HG03095 (cell line): ENCODE measurements around the gene IFT80.
A peak's percentile ranks its signal among the peaks of the same experiment; 100 is the strongest.

Experiments used
- ATAC-seq: cut with Tn5 transposase; IDR thresholded peaks from one replicate; pipeline ENCODE4 v1.9.1; 2021; ENCODE audit warnings: moderate library complexity; ENCODE audit not compliant: unreplicated experiment

Gene IFT80

DNA sequence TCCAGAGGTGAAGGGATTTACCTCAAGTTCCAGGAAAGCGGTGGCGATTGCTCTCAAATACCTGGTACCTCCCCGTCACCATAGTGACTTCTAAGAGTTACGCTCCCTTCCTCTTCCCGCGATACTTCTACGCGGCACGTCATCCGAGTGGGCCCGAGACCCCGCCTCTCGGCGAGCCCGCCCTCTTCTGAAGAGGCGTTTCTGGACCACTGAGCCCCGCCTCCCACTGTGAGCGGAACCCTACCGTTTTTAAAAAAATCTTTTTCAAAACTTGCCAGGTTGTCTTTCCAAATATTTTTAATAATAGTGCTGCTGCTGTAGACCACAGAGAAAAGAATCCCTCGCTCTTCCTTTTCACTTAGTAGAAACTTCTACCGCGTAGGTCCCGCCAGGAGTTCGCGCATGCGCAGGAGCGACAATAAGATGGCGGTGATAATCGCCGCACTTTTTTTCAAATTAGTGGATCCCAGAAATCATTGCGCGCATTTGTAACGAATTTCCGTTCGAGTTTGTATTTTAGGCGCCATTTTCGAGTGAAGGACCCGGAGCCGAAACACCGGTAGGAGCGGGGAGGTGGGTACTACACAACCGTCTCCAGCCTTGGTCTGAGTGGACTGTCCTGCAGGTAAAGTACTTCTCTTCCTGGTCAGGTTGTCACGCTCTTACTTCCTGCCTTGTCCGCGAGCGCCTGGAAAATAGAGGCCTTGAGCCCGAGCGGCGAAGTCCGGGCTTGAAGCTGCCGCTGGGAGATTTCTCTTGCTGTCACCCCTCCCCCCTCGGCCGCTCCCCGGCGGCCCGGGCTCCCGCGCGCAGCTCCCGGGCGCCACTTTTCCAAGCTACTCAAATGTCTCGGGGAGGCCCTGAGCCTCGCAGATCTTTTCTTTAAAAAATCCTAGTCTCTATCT, at the start of gene IFT80, which contains the start of gene SMC4:
Gene IFT80 (minus strand): TSS at position 101 of the 905 bp plus-strand sequence. CDS start 14,625 bp downstream, outside the sequence.
Gene SMC4 (plus strand): TSS at position 526 of the 905 bp plus-strand sequence. CDS start 1,177 bp downstream, outside the sequence.
- ATAC-seq, result peak; percentile 94

GRCh38 chr3:160447544-160447943, 48.5 kb upstream of the IFT80 start:
- ATAC-seq, result no peak

DNA sequence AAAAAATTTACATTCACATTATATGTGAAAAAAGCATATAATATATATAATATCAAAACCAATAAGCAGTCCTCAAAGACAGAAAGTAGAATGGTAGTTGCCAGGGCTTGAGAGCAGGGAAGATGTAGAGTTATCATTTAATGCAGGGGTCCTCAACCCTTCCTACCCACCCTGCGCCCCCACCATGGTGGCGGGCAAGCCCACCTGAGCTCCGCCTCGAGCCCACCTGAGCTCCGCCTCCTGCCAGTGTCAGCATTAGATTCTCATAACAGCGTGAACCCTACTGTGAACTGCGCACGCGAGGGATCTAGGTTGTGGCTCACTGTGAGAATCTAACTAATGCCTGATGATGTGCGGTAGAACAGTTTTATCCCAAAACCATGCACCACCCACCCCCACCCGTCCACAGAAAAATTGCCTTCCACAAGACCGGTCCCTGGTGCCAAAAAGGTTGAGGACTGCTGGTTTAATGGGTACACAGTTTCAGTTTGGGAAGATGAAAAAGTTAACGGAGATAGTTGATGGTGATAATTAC, 47.6 kb upstream of the IFT80 start:
- no peak for ATAC-seq

- no peak for ATAC-seq
Observed at GRCh38 chr3:160445854-160446253, 46.8 kb upstream of the IFT80 start.

DNA sequence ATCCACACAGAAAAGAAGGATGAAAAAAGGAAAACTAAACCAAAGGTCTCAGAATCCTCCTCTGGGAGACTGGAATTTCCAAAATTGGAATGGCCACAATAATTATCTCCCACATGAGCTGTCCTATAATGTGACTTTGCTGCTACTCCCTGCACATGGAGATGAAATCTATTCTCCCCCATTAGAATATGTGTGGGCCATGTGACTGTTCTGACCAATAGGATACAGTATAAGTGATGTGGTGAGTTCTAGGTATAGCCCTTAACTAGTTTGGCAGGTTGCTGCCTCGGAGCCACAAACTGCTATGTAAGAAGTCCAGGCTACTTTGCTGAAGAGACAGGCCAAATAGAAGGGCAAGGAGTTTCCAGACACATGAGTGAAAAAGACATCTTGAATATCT, 45.4 kb upstream of the IFT80 start:
- ATAC-seq, result no peak

GRCh38 chr3:160440687-160441086, 41.7 kb upstream of the IFT80 start:
- no peak for ATAC-seq

DNA sequence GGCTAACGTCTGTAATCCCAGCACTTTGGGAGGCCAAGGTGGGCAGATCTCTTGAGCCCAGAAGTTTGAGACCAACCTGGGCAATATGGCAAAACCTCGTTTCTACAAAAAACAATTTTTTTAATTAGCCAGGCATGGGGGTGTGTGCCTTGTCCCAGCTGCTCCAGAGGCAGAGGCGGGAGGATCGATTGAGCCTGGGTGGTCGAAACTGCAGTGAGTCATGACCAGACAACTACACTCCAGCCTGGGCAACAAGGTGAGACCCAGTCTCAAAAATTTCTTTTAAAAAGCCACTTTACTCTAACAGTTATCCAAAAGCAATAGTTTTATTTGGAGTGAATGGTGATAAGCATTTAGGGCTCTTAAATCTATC, 38.0 kb upstream of the IFT80 start:
- no peak for ATAC-seq

GRCh38 chr3:160435747-160436146, 36.7 kb upstream of the IFT80 start:
- no peak for ATAC-seq

DNA sequence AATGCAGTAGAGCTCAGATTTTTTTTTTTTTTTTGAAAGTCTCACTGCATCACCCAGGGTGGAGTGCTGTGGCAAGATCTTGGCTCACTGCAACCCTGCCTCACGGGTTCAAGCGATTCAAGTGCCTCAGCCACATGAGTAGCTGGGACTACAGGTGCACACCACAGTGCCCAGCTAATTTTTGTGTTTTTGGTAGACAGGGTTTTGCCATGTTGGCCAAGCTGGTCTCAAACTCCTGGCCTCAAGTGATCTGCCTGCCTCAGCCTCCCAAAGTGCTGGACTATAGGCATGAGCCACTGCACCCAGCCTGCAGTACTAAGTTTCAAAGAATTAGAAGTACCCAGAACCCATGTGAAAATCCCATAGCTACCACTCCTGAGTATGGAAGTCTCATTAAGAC, 36.1 kb upstream of the IFT80 start:
- no peak for ATAC-seq

GRCh38 chr3:160434071-160434470, 35.0 kb upstream of the IFT80 start:
- ATAC-seq, result no peak

DNA sequence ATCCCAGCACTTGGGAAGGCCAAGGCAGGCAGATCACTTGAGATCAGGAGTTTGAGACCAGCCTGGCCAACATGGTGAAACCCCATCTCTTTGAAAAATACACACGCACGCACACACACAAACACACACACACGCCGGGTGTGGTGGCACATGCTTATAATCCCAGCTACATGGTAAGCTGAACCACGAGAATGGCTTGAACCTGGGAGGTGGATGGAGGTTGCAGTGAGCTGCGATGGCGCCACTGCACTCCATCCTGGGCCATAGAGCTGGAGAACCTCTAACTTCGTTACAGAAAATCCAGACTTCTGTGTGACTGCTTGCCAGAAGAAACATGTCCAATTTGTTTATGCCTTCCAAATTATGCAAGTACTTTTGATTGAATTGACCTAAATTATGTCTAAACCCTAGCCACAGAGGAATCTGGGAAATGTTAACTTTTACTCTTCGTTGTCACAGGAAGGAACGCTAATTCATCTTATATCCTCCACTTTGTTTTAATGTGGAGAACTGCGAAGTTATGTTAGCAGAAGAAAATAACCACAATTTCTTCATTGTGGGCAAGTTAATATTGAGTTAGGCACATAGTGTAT, 28.9 kb upstream of the IFT80 start:
- ATAC-seq, result no peak

DNA sequence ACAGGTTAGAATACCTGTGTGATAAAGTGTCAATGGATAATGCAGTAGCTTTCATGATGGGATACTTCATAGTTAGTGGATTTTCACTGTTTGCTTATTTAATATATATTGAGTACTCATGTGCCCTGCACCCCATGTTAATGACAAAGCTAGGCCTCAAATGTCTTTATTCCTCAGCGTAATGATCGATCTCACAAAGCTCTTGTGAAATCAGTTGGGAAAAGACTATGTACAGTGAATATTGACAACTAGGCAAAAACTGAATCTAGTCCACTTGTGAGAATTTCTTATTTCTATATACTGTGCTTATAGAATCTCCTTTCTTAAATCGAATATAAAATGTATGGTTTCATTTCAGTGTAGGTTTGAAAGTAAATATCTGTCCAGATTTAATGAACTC, 18.3 kb upstream of the IFT80 start:
- no peak for ATAC-seq

GRCh38 chr3:160413613-160414248, 14.7 kb upstream of the IFT80 start:
- ATAC-seq, result peak; percentile 87

- no peak for ATAC-seq
Observed at GRCh38 chr3:160412477-160412876, 13.5 kb upstream of the IFT80 start.

- ATAC-seq, result no peak
Observed at GRCh38 chr3:160409812-160410610, 11.0 kb upstream of the IFT80 start.

DNA sequence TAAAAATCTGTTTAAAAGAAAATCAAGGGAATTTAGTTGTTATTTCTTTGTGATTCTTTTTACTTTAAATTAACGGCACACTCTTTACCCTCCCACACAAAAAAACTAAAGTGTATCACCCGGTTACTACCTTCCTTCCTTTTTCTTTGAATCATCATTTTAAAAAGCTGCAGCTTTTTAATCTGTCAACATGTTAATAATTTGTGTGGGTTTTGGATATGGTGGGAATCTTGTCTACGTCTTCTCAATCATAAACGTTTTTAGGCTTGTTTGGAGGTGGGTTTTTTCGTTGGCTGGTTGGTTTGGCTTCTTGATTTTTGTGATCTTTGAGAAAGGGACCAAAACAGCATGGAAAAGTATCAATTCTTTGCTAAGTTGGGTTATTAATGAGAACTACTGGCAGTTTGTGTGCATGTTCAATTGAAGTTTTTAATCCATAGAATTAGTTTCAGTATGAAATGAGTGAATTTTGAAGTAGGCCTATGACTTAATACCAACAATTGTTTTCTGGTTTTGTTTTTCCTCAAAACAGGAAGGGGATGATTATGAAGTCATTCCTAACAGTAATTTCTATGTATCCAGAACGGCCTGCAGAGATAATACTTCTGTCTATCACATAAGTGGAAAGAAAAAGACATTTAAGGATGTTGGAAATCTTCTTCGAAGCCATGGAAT, 4.9 kb upstream of the IFT80 start:
- no peak for ATAC-seq

GRCh38 chr3:160403028-160403545, 4.1 kb upstream of the IFT80 start:
- ATAC-seq, result no peak

DNA sequence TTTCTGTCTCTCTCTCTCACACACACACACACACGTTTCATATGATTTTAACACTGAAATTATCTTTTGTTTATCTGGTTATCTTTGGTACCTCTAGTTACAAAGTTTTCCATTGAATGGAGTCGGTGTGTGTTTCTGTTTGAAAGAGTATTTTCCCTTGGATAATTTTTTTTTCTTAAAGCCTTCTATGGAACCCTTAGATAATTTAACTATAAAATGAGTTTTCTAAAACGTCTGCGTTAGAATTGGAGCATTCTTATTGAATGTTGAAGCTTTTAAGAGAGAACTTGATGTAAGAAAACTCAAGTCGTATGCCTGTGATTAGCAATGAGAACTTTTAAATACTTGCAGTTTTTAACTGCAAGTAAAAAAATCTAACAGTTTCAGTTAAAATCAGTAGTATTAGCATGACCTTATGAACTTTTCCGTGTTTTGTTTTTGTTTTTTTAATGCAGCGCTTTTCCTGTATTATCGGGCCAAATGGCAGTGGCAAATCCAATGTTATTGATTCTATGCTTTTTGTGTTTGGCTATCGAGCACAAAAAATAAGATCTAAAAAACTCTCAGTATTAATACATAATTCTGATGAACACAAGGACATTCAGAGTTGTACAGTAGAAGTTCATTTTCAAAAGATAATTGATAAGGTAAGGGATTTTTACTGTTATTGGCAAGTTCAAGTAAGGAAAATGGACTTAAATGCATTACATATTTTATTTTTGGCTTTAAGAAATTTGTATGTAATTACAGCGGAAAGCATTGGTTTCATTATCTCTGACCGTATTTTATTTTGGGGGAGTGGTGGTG, 3.4 kb upstream of the IFT80 start:
- ATAC-seq, result no peak
